HL-60 (cell line): ENCODE results near the gene CNTNAP2.

ENCODE experiments used
- DNase-seq, 2 experiments: peaks; one replicate each; pipeline ENCODE4 v3.0.0-alpha.2; 2010 to 2020; ENCODE audit warnings: low read depth in 1 of 2, low spot score in 1 of 2
- H3K27ac ChIP-seq: fragments of 250-450 bp; sonication (Bioruptor Pico); replicated peaks from 2 replicates; pipeline ENCODE4 v1.5.1; 2020; ENCODE audit warnings: mild to moderate bottlenecking, moderate library complexity
- H3K27me3 ChIP-seq: fragments of 250-450 bp; sonication (Bioruptor Pico); 2 replicates; pipeline ENCODE4 v1.5.1; 2021; ENCODE audit warnings: mild to moderate bottlenecking, moderate library complexity; ENCODE audit not compliant: insufficient read depth, poor library complexity, severe bottlenecking
- H3K4me3 ChIP-seq: replicated peaks from 2 replicates; pipeline ENCODE4 v1.5.1; 2011; ENCODE audit warnings: mild to moderate bottlenecking, control low read depth, low read length; ENCODE audit not compliant: insufficient read depth
- CTCF ChIP-seq: IDR thresholded peaks from one replicate; pipeline ENCODE4 v1.5.1; 2011; ENCODE audit warnings: low read length, control low read depth, inconsistent platforms; ENCODE audit not compliant: insufficient read depth
- GABPA ChIP-seq: IDR thresholded peaks from 2 replicates; pipeline ENCODE4 v1.6.1; 2012; ENCODE audit warnings: low read depth
- POLR2AphosphoS5 ChIP-seq: IDR thresholded peaks from 2 replicates; pipeline ENCODE4 v1.6.1; 2012; ENCODE audit warnings: low read depth
- SPI1 ChIP-seq: IDR thresholded peaks from 2 replicates; pipeline ENCODE4 v1.6.1; 2012; ENCODE audit warnings: low read depth, mild to moderate bottlenecking, borderline replicate concordance
- TF ChIP-seq, protein P1 (sequence below): IDR thresholded peaks from 2 replicates; pipeline ENCODE4 v1.6.1; 2012; ENCODE audit warnings: low read depth; ENCODE audit not compliant: insufficient replicate concordance

The CNTNAP2 gene

GRCh38 chr7:147498081-147498480 is 1381.5 kb downstream of the CNTNAP2 start:
- no peak for DNase-seq
- no peak overlapping the region for H3K27ac ChIP-seq
- no peaks in the 10 kb centered on the region for H3K27me3 ChIP-seq
- no peak overlapping the region for H3K4me3 ChIP-seq
- TF ChIP-seq GABPA = no peak
- TF ChIP-seq, protein P1, sequence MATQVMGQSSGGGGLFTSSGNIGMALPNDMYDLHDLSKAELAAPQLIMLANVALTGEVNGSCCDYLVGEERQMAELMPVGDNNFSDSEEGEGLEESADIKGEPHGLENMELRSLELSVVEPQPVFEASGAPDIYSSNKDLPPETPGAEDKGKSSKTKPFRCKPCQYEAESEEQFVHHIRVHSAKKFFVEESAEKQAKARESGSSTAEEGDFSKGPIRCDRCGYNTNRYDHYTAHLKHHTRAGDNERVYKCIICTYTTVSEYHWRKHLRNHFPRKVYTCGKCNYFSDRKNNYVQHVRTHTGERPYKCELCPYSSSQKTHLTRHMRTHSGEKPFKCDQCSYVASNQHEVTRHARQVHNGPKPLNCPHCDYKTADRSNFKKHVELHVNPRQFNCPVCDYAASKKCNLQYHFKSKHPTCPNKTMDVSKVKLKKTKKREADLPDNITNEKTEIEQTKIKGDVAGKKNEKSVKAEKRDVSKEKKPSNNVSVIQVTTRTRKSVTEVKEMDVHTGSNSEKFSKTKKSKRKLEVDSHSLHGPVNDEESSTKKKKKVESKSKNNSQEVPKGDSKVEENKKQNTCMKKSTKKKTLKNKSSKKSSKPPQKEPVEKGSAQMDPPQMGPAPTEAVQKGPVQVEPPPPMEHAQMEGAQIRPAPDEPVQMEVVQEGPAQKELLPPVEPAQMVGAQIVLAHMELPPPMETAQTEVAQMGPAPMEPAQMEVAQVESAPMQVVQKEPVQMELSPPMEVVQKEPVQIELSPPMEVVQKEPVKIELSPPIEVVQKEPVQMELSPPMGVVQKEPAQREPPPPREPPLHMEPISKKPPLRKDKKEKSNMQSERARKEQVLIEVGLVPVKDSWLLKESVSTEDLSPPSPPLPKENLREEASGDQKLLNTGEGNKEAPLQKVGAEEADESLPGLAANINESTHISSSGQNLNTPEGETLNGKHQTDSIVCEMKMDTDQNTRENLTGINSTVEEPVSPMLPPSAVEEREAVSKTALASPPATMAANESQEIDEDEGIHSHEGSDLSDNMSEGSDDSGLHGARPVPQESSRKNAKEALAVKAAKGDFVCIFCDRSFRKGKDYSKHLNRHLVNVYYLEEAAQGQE = no peak
- TF ChIP-seq CTCF = no peak
- TF ChIP-seq POLR2AphosphoS5 = no peak
- TF ChIP-seq SPI1 = no peak

- TF ChIP-seq, protein P1 = no peak
- TF ChIP-seq POLR2AphosphoS5 = no peak
- TF ChIP-seq SPI1 = no peak
- TF ChIP-seq CTCF = no peak
- no peak for TF ChIP-seq GABPA
- no peak for DNase-seq
- Histone ChIP-seq H3K27ac (no peak overlapping the region), H3K4me3 (no peak overlapping the region), H3K27me3 (no peaks in the 10 kb centered on the region)
These were observed 1392.5 kb downstream of the CNTNAP2 start for GRCh38 chr7:147509035-147509501.

GRCh38 chr7:147509541-147510200 is 1393.1 kb downstream of the CNTNAP2 start:
- Histone ChIP-seq H3K27ac (no peak overlapping the region), H3K27me3 (no peaks in the 10 kb centered on the region), H3K4me3 (no peak overlapping the region)
- no peak for DNase-seq
- TF ChIP-seq, protein P1 = no peak
- no peak for TF ChIP-seq SPI1
- TF ChIP-seq CTCF = no peak
- TF ChIP-seq POLR2AphosphoS5 = no peak
- TF ChIP-seq GABPA = no peak
